Measurements from ENCODE around the gene CNTFR. TPM values are rescaled to one million over a fixed set of nuclear protein-coding genes. Genes with fewer than 3 reads are reported as not detected.

The CNTFR gene
- total and polyA plus RNA-seq, 10 of the 15 experiments (the other 5 are each of a cell fraction or from before 2014, with no cell fraction given) = not detected

GRCh38 chr9:34545497-34545896 is 44.0 kb downstream of the CNTFR start:
- intact Hi-C loops (cut with micrococcal nuclease; ENCODE audit: unreplicated experiment) (loop anchor here (5.0 kb wide), 1 partner anchor 108 kb away; no protein-coding TSS in a partner anchor), in situ Hi-C loops (cut with MboI) (no loop called here)
- Histone ChIP-seq H3K9ac (ENCODE audit: control insufficient read depth, insufficient read depth, low read length) (no peak overlapping the region), H3K4me3 (no peak overlapping the region), H3K36me3 (ENCODE audit: control insufficient read depth in 2 of 2, insufficient read depth in 2 of 2, low read length in 1 of 2) (no peaks in the 10 kb centered on the region), H3K27me3 (replicated peaks in 1 of 2; ENCODE audit: control insufficient read depth in 2 of 2, insufficient read depth in 2 of 2, low read length in 1 of 2) (peaks cover 4 to 9% of the 10 kb centered on the region in 2 experiments), H4K20me1 (ENCODE audit: control insufficient read depth, insufficient read depth) (peaks cover 8% of the 10 kb centered on the region; the same call in 1 of the 2 replicates), H3K27ac (ENCODE audit: control insufficient read depth, insufficient read depth) (no peak overlapping the region), H2AFZ (ENCODE audit: control insufficient read depth, low read depth, low read length) (no peak overlapping the region), H3K4me1 (ENCODE audit: control insufficient read depth, insufficient read depth, low read length) (no peaks in the 10 kb centered on the region), H3K79me2 (ENCODE audit: control insufficient read depth, insufficient read depth, low read length) (no peaks in the 10 kb centered on the region), H3K4me2 (ENCODE audit: control insufficient read depth, insufficient read depth) (no peak overlapping the region), H3K9me3 (replicated peaks; ENCODE audit: control insufficient read depth, insufficient read depth, low read length) (no peaks in the 10 kb centered on the region; the same call in 2 of the 3 replicates)
- FAIRE-seq = no peak
- RAD21 ChIA-PET (ENCODE audit: unreplicated experiment) = no interaction called here
- DNase-seq (ENCODE audit: low read depth, low spot score) = no peak
- BruUV-seq (replicated peaks) = no TSS peak
- 25% methylated on average over 6 of the region's 6 CpGs for WGBS (ENCODE audit: insufficient coverage, insufficient replicate concordance, low lambda C conversion rate, missing lambda C conversion rate)
- SMC1A ChIA-PET (ENCODE audit: uncharacterized antibody, unreplicated experiment) = no interaction called here
- POLR2A ChIA-PET = no interaction called here
- no peak for ATAC-seq
- TF ChIP-seq NFYA (IDR thresholded peaks at IDR 0.05; ENCODE audit: borderline replicate concordance, low read depth, low read length) = no peak
- no peak for TF ChIP-seq IRF3 (IDR thresholded peaks at IDR 0.05)
- no peak for TF ChIP-seq POLR2A (IDR thresholded peaks at IDR 0.05; ENCODE audit: low read depth, low read length)
- TF ChIP-seq JUND (IDR thresholded peaks at IDR 0.05; ENCODE audit: low read depth, low read length) = no peak
- no peak for TF ChIP-seq RELA (IDR thresholded peaks at IDR 0.05; ENCODE audit: borderline replicate concordance, partially characterized antibody)
- no peak for TF ChIP-seq POU2F2 (IDR thresholded peaks at IDR 0.05; ENCODE audit: borderline replicate concordance, low read depth, low read length)
- TF ChIP-seq E4F1 (IDR thresholded peaks at IDR 0.05; ENCODE audit: borderline replicate concordance, partially characterized antibody) = no peak
- CTCF ChIA-PET = interaction anchor here (1.6 kb wide), 1 partner anchor 34 kb away, joined by 3 read pairs; no protein-coding TSS in a partner anchor
